RCC 7860 (cell line): ENCODE results near the gene SETBP1.

Experiments used
- DNase-seq: peaks from one replicate; pipeline ENCODE4 v3.0.0-alpha.2; 2015; ENCODE audit warnings: low spot score
- FAIRE-seq: peaks from 2 replicates; lab custom pipeline; 2012; peaks lifted over from hg19 to GRCh38; lab: Jason Lieb, UNC

Gene SETBP1

DNA sequence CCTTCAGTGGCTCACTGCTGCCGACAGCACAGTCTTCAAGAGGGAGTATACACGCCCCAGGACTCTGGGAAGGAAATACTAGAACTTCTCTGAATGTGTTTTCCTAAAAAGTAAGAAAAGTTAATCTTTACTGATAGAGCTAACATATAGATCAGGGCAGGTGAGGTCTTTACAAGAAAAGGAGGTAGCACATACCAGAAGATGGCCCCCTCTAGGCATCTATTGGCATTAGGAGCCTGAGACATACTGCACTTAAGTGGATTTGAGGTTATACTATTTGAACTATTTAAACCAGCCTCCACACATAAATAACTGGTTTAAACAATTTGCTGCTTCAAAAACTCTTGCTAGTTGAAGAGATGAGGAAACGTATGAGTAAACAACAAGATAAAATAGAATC lies 406.1 kb downstream of the SETBP1 start:
- no peak for FAIRE-seq
- DNase-seq: no peak

GRCh38 chr18:45090526-45091140 lies 409.9 kb downstream of the SETBP1 start:
- FAIRE-seq (no peak), DNase-seq (no peak)

- DNase-seq (no peak), FAIRE-seq (no peak)
Observed at GRCh38 chr18:45100321-45101105, 419.8 kb downstream of the SETBP1 start.

DNA sequence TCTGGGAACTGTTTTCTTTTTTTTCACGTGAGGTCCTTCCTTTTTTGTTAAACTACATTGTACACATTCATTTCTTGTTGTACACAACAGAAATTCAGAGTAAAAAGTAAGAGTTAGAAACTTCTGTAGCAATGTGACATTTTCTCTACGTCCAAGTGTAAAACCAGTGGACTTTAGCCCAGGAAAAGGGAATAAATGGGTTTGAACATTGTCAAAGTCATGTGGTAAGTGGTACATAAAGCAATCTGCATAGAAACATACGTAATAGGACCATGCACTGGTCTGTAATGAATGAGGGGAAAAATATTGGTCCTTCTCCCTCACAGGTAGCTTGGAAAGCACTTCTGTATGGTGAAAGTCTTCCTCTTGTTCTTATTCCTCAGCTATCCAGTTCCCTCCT lies 421.4 kb downstream of the SETBP1 start:
- DNase-seq: no peak
- FAIRE-seq: no peak

DNA sequence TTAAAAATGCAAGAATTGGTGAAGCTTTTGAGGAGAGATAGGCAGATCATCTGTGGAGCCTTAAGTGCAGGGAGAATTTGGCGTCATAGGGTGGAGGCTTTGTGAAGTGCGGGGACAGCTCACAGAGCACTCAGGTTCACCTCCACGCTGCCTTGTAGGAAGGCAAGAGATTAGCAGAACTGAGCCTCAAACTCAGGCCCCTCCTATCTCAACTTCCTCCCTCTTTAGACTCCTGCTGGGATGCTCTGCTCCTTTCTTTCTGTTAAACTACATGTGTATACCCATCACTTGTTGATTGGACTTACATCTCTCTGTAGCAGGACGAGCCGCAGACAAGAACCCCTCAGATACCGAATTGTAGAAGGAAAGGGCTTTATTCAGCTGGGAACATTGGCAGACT lies 422.2 kb downstream of the SETBP1 start:
- FAIRE-seq (no peak), DNase-seq (no peak)

- FAIRE-seq (no peak), DNase-seq (no peak)
Observed at GRCh38 chr18:45103319-45104048, 422.8 kb downstream of the SETBP1 start.

DNA sequence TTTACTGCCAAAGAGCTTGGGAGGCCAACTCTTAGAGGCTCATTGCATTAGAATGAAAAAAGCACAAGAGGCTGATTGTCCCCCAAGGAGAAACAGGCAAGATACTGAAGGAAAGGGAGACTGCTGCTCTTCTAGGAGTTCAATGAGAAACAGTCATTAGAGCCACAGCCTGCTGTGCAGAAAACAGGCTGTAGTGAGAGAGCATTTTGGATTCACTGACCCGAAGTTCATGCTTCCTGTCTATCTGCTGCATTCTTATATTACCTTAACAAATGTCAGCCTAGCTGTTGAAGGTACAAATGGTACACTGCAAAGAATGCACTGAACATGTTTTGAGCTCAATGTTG lies 423.3 kb downstream of the SETBP1 start:
- no peak for DNase-seq
- no peak for FAIRE-seq

DNA sequence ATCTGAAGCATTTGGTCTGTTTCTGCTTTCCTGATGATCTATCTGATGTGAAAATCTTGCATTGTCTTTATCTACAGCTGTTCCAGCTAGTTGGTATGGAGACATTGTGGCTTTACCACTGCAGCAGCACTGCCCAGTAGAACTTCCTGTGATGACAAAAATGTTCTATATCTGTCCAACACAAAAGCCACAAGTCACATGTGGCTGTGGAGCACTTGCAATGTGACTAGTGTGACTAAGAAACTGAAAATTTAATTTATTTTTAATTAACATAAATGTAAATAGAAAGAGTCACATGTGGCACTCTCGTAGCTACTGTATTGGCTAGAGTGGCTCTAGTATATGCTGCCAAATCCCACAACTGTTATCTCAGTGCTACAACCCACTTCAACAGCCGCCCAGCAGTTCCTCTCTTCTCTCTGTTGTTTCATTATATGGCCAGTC lies 425.7 kb downstream of the SETBP1 start:
- FAIRE-seq (no peak), DNase-seq (no peak)

- no peak for FAIRE-seq
- DNase-seq: no peak
Observed at GRCh38 chr18:45107425-45107824, 426.7 kb downstream of the SETBP1 start.

DNA sequence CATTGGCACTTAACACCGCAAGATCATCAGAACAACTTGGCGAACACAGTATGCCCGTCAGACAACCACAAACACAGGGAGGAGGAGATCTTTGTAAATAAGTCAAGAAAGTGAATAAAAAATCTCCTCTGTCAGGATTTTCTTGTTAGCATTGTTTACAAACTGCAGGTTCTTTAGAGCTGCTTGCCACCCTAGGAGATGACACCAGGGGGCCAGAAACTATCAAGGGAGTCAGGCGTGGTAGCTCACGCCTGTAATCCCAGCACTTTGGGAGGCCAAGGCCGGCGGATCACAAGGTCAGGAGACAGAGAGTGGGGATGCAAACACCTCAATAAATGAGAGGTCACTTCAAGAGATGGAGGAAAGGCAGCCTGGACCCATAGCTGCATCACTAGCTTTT lies 428.1 kb downstream of the SETBP1 start:
- DNase-seq: no peak
- FAIRE-seq: no peak

DNA sequence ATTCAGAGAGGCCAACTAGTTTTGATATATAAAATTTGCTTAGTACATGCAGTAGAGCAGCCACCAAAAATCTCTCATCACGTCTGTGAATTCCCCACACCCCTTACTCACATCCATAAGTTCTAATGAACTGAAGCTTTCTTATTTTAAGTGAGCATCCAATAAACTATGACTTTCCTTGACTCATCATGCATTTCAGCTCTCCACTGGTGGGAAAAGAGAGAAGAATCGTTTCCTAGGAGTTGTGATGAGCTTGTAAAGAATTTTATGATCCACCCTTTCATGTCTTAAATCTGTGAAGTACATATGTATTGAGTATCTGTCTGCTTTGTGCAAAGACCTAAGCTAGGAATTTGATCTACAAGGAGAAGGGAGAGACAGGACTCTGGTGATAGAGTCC lies 428.6 kb downstream of the SETBP1 start:
- no peak for FAIRE-seq
- DNase-seq: no peak

GRCh38 chr18:45109706-45110105 lies 429.0 kb downstream of the SETBP1 start:
- FAIRE-seq (no peak), DNase-seq (no peak)

GRCh38 chr18:45110577-45111501 lies 430.2 kb downstream of the SETBP1 start:
- FAIRE-seq (no peak), DNase-seq (no peak)

DNA sequence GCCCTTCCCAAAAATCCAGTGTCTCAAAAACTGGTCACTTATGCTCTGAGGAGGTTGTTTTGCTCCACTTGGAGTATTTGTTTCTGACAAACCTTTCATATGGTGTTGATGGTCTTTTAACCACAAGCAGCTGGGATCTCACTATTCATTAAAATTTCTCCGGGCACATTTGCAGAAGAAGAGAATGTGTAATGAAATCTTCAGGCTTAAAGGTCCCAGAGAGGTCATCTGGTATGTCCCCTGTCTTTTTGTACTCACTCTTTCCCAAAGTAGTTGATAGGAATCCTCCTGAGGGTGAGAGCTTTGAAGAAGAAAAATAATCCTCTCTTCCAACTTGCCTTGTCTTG lies 430.8 kb downstream of the SETBP1 start:
- FAIRE-seq: no peak

DNA sequence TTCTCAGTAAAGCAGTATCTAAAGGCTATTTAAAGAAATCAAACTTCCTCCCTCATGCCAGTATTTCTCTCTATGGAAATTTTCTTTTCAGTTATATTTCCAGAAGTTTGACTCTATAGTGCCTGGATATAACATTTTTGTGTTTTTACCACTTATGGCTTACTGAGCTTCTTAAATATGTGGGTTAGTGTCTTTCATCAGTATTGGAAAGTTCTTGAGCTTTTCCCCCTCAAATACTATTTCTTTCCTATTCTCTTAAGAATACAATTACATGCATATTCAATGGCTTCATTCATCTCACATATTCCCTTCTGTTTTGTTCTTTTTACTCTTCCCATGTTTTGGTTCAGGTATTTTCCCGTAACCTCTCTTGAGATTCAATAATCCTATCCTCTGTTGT lies 432.0 kb downstream of the SETBP1 start:
- no peak for FAIRE-seq

More for the DNA sequence above, 430.8 kb downstream of the SETBP1 start:
- no peak for DNase-seq

GRCh38 chr18:45116116-45116515 lies 435.4 kb downstream of the SETBP1 start:
- DNase-seq (no peak), FAIRE-seq (no peak)

More for the DNA sequence above, 432.0 kb downstream of the SETBP1 start:
- no peak for DNase-seq
